Nephron progenitor cell (in vitro differentiated cells): ENCODE measurements around the gene CCT5.

ENCODE experiments used
- DNase-seq: peaks from one replicate; pipeline ENCODE4 v3.0.0; 2021
- H3K27ac Mint-ChIP-seq: 2 replicates; pipeline ENCODE4 v1.8.0; 2021; ENCODE audit warnings: mild to moderate bottlenecking, moderate library complexity, mixed read lengths
- H3K27me3 Mint-ChIP-seq: 2 replicates; pipeline ENCODE4 v1.8.0; 2021; ENCODE audit warnings: mild to moderate bottlenecking, low read depth, mixed read lengths; ENCODE audit not compliant: poor library complexity
- H3K36me3 Mint-ChIP-seq: 2 replicates; pipeline ENCODE4 v1.8.0; 2021; ENCODE audit warnings: low read depth, mixed read lengths
- H3K4me1 Mint-ChIP-seq: 2 replicates; pipeline ENCODE4 v1.8.0; 2021; ENCODE audit warnings: mixed read lengths
- H3K4me3 Mint-ChIP-seq: 2 replicates; pipeline ENCODE4 v1.8.0; 2021; ENCODE audit warnings: mild to moderate bottlenecking, moderate library complexity, mixed read lengths
- H3K9me3 Mint-ChIP-seq: 2 replicates; pipeline ENCODE4 v1.8.0; 2021; ENCODE audit warnings: mild to moderate bottlenecking, moderate library complexity, mixed read lengths
- TF ChIP-seq, protein P1 (sequence below): fragments of 200-600 bp; sonication (generic); IDR thresholded peaks from 2 replicates; pipeline ENCODE4 v1.5.0; 2021; ENCODE audit warnings: antibody characterized with exemption

CCT5 gene

GRCh38 chr5:10249948-10250805 lies at the start of gene CCT5:
TSS of gene CCT5 (plus strand) at chr5:10250280. CDS start at chr5:10250341, 61 bp downstream.
- Mint-ChIP-seq H3K27me3 (peaks cover 8% of the 10 kb centered on the region), H3K9me3 (peaks cover 3% of the 10 kb centered on the region), H3K4me1 (peaks cover 36% of the 10 kb centered on the region), H3K27ac (peak within 1 kb of the TSS; percentile 100), H3K4me3 (peak within 1 kb of the TSS; percentile 99), H3K36me3 (peaks cover 28% of the 10 kb centered on the region)
- TF ChIP-seq, protein P1, sequence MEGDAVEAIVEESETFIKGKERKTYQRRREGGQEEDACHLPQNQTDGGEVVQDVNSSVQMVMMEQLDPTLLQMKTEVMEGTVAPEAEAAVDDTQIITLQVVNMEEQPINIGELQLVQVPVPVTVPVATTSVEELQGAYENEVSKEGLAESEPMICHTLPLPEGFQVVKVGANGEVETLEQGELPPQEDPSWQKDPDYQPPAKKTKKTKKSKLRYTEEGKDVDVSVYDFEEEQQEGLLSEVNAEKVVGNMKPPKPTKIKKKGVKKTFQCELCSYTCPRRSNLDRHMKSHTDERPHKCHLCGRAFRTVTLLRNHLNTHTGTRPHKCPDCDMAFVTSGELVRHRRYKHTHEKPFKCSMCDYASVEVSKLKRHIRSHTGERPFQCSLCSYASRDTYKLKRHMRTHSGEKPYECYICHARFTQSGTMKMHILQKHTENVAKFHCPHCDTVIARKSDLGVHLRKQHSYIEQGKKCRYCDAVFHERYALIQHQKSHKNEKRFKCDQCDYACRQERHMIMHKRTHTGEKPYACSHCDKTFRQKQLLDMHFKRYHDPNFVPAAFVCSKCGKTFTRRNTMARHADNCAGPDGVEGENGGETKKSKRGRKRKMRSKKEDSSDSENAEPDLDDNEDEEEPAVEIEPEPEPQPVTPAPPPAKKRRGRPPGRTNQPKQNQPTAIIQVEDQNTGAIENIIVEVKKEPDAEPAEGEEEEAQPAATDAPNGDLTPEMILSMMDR: no peak
- DNase-seq: peak; percentile 83

DNA sequence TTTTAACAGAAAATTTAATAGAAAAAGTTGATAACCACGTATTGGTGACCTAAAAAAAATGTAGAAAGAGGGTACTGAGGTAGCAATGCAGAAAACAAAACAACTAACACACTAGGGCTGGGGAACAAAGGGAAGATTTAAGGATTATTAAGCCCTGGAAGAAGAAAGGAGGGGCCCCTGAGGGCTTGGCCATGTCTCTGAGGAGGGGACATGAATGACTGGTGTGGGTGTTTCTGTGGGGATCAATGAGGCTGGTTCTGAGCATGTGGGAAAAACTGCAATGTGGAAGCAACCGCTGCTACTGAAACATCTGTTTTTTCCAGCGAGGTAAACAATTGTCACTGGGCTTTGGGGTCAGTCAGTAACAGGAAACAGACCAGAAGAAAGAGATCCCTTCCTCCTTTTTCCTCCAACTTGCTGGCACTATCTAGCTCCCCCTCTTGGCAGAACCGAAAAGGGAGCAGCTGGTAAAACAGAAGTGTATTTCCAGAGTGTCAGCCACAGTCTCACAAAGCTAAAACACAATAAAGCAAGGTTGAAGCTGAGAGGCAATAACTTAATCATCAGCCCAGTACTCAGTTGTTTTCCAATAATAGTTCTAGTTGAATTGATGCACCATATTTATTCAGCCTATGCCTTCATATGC lies 48.7 kb upstream of the CCT5 start:
- Mint-ChIP-seq H3K4me1 (no peaks in the 10 kb centered on the region), H3K4me3 (no peak overlapping the region), H3K27me3 (no peaks in the 10 kb centered on the region), H3K36me3 (peaks cover 9% of the 10 kb centered on the region), H3K9me3 (peaks cover 28% of the 10 kb centered on the region), H3K27ac (no peak overlapping the region)
- peak; percentile 22 for DNase-seq
- TF ChIP-seq, protein P1: peak; percentile 26

- Mint-ChIP-seq H3K4me3 (no peak overlapping the region), H3K4me1 (no peaks in the 10 kb centered on the region), H3K36me3 (peaks cover 9% of the 10 kb centered on the region), H3K27me3 (no peaks in the 10 kb centered on the region), H3K27ac (no peak overlapping the region), H3K9me3 (peaks cover 26% of the 10 kb centered on the region)
- no peak for DNase-seq
- TF ChIP-seq, protein P1: no peak
These were observed 47.8 kb upstream of the CCT5 start for GRCh38 chr5:10202089-10202910.

DNA sequence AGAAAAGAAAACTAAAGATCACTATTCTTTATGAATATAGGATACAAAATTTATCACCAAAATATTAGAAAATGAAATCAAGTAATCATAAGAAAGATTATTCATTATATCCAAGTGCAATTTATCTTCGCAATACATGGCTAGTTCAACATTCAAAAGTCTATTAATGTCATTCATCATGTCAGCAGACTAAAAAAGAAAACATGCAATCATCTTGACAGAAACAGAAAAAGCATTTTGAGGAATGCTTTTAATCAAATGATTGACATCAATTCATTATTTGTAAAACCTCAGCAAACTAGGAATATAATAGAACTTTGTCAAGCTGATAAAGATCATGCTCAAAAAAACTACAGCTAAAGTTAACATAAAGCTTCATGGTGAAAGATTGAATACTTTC lies 41.1 kb upstream of the CCT5 start:
- no peak overlapping the region for H3K27ac Mint-ChIP-seq
- no peaks in the 10 kb centered on the region for H3K36me3 Mint-ChIP-seq
- no peaks in the 10 kb centered on the region for H3K4me1 Mint-ChIP-seq
- peaks cover 4% of the 10 kb centered on the region for H3K27me3 Mint-ChIP-seq
- H3K9me3 Mint-ChIP-seq: peaks cover 3% of the 10 kb centered on the region
- H3K4me3 Mint-ChIP-seq: no peak overlapping the region
- DNase-seq: no peak
- TF ChIP-seq, protein P1: no peak

GRCh38 chr5:10213316-10213715 lies 36.8 kb upstream of the CCT5 start:
- Mint-ChIP-seq H3K27me3 (no peaks in the 10 kb centered on the region), H3K4me1 (no peaks in the 10 kb centered on the region), H3K36me3 (no peaks in the 10 kb centered on the region)

More at GRCh38 chr5:10213316-10213715, 36.8 kb upstream of the CCT5 start:
- Mint-ChIP-seq H3K9me3 (no peaks in the 10 kb centered on the region), H3K27ac (no peak overlapping the region), H3K4me3 (no peak overlapping the region)
- DNase-seq: no peak
- TF ChIP-seq, protein P1: no peak
